HG02870 (cell line): ENCODE measurements around the gene FAR2.

ENCODE experiments used
- ATAC-seq: cut with Tn5 transposase; IDR thresholded peaks from one replicate; pipeline ENCODE4 v1.9.1; 2021; ENCODE audit warnings: mild to moderate bottlenecking, moderate library complexity; ENCODE audit not compliant: unreplicated experiment

Gene FAR2

DNA sequence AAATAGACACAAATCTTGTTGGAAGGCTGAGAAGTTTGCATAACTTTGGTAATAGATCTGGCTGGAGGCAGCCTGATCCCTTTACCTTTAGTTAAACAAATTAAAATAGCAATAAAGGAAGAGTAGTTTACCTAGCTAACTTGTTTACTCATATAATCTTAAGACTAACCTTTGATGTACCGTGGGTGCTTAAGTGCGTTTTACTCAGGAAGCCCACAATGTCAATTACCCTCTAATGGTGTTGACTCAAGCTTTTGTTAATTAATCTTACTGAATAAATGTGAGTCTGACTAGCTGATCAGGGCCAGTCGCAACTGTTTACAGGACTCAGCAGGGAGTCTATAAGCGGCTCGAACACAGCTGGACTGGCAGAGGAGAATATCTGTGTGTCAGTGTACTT lies 51.5 kb downstream of the FAR2 start:
- no peak for ATAC-seq

DNA sequence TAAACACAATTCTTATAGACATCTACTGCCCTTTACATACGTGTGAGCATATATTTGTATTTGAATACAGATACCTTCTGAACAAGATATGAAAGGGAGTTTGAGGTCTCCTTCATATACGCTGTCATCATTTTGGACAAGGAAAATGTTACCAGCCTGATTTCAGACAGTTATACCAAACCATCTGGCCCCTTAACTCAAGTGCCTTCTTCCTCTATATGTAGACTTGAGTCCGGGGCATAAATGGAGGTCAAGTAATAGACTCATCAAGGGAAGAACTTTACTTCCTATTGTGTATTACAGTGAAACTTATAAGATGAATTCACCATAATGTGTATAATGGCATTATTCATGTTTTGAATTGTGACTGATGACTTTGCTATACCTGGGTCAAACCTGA lies 52.2 kb downstream of the FAR2 start:
- ATAC-seq = no peak

DNA sequence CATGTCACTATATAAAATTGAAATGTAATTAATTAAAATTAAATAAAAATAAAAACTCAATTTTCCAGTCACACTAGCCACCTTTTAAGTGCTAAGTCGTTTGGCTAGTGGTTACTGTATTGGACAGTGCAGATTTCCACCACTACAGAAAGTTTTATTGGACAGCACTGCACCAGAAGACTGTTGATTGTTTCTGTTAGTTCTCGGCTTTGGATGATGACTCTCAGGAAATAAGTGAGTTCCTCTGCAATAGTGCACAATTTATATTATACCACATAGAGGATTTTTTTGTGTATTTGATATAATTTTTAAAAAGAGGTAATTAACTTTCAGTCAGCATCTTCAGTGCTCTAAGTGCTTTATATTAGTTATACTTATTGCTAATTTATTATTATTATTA lies 52.7 kb downstream of the FAR2 start:
- ATAC-seq = no peak

DNA sequence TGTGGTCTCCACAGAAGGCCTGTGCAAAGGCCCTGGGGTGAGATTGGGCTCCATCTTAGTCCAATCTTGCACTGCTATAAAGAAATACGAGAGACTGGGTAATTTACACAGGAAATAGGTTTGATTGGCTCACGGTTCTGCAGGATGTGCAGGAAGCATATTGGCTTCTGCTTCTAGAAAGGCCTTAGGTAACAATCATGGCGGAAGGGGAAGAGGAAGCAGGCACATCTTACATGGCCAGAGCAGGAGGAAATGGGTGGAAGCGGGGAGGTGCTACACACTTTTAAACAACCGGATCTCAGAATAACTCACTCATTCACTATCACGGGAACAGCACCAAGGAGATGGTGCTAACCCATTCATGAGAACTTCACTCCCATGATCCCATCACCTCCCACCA lies 55.4 kb downstream of the FAR2 start:
- ATAC-seq = no peak

DNA sequence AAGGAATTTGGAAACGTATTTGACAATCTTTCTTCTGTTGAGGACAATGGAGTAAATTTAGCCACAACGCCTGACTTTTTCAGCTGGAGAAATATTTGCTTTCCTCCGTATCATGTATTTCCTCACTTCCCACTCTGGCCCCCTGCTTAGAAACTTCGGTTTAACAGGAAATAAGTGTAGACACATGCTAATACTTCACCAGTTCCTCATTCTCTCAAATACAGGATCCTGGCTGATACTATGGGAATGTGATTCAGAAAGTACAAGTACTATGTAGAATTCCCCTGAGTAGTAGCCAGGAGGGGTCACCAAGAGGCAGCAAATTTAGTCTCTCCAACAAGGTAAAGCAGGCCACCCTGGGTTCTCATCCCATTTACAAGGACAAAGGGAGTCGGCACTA lies 58.0 kb downstream of the FAR2 start:
- no peak for ATAC-seq

DNA sequence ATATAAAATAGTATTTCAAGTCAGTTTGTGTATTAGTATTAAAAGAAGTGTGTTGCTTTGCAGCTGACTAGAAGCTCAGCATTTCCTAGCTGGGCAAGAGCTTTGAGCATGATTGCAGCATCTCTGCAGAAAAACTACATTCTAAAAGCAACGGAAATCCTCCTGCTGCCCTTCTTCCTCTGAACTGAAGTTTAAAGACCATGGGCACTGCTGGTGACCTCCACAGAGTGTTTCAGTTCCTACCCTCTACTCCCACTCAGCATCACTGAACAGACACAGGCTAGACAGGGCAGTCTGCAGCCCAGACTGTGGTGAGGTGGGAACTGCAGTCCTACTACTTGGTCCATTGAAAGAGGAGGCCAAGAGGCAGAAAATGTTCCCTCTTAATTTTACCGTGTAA lies 59.0 kb downstream of the FAR2 start:
- ATAC-seq = no peak

DNA sequence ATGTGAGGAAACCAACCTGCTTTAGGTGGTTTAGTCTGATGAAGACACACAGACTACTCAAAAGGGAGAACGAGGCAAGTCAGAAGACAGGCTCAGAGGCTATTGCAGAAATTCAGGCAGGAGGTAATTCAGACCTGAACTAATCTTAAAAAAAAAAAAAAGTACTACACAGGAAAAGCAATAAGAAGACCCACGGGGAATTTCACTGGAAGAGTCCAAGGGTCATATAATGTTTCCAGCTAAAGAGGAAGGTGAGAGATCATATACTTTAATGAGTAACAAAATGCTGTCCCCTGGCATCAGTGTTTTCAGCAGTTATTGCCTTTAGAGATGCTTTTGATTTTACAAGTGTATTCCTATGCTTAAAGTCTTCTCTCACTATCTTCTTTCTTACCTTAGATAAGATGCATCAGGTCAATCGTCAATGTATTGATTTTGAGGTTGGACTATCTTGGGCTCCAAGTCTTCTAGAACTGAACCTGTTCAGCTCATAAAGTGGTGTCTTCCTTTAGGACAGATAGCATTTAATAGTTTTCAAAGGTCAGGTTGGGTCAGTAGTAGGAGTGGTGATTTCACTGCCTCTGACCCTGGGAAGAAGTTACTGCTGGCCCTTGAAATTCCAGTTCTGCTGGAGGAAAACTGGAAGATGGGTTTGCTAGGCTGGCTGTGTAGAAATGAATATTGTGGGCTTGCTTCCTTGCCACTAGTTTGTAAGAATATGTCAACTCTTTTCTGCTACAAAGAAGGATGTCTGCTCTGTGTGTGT lies 60.0 kb downstream of the FAR2 start:
- no peak for ATAC-seq

DNA sequence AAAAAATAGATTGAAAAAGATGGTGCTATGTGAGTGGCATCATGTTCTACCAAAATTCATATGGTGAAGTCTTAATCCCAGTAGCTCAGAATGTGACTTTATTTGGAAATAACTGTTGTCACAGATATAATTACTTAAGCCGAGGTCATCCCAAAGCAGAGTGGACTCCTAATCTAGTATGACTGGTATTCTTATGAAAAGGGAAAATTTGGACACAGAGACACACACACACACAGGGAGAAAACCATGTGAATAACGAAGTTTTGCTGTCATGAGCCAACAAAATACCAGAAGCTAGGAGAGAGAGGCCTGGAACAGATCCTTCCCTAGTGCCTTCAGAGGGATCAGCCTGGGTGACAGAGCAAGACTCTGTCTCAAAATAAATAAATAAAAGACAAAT lies 62.6 kb downstream of the FAR2 start:
- ATAC-seq = no peak

DNA sequence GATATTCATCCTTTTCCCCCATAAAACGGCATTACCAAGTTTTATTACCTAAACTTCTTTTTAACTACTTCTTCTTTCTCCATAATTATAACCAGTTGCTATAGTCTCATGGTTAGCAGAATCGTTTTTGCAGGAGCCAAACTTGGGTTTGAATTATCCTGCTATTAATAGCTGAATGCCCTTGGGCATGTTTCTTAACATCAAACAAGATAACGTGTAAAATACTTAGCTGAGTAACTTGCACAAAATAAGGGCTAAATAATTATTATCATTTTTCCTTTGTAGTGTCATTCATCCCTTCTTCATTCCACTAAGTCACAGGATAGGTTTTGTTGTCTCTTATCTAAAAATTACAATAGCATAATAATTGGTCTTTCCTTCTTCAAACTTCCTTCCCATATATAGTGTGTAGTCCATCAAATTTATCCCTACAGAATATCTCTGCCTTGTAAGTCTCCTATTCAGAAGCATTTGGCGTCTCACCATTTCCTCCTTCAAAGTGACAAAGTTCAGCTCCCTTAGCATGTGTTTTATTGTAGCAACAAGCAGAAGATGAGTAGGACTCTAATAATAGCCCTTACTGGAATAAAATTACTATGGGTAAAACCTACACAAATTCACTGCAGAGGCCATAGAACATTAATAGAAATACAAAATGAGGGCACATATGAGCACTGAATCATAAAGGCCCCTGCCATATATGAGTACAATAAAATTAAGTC lies 63.8 kb downstream of the FAR2 start:
- ATAC-seq = no peak

DNA sequence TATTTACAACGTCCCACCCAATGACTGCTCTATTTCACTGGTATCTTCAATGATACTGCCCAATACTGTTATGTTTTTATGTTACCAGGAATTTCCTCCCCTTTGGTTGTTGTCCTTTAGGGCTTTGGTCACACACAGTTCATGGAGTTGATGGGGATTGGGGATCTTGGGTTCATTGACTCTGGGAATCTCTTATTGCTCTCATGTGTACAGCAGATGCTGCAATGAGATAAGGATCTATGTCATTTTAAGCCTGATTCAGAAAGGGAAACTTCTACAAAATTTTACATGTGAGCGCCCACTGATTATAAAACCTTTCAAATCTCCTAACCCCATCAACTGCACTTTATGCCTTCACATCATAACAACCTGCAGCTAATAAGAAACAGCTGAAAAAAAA lies 67.2 kb downstream of the FAR2 start:
- no peak for ATAC-seq

DNA sequence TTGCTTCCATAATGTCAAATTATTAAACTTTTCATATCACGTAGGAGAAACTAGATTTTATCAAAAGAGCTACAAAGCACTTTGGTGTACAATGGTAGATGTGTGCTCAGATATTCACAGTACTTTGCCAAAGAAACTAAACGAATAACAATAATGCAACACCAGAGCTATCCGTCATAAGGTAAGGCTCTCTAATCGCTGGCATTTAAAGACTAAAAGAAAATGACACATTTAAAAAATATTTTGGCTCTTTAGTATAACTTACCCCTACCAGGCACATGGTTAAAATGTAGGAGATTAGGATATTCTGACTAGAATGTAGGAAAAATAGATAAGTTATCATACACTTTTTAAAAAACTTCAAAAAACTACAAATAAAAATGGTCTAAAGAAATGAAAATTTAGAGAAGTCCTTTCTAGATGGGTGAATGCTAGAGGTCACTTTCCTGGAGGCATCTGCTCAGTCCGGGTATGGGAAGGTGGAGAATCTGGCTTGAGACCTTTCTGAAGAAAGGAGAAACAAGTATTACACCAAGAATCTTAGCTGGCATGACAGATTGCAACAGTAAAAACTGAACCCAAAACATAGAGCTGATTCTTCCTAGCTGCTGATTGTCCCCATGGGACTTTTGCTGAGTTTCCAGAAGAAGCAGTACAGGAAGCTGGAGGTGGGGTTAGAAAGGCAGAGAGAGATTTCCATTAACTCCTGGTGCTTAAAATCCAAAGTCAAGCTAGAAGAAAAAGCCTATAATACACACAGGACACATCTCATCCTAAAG lies 67.9 kb downstream of the FAR2 start:
- ATAC-seq = no peak

DNA sequence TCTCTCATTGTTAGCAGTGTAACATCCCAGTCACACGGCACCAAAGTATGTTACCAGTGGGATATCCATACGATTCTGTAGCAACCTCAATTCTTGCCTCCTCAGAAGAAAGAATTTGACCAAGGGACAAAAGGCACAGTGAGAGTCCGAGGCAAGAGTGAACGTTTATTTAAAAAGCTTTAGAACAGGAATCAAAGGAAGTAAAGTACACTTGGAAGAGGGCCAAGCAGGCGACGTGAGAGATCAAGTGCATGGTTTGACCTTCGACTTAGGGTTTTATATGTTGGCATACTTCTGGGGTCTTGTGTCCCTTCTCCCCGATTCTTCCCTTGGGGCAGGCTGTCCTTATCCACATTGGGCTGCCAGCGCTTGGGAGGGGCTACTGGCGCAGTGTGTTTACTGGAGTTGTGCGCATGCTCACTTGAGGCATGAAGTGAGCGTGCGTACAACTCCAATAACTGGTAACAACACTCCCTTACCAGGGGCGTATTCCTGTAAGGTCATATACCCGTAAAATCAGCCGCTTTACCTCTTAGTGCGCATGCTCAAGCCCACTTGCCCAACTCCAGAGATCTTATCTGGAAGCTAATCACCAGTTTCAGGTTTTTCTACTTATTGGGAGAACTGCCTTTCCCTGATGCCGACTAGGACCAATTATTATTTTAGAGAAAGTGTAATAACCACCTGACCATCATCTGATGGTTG lies 71.7 kb downstream of the FAR2 start:
- no peak for ATAC-seq

DNA sequence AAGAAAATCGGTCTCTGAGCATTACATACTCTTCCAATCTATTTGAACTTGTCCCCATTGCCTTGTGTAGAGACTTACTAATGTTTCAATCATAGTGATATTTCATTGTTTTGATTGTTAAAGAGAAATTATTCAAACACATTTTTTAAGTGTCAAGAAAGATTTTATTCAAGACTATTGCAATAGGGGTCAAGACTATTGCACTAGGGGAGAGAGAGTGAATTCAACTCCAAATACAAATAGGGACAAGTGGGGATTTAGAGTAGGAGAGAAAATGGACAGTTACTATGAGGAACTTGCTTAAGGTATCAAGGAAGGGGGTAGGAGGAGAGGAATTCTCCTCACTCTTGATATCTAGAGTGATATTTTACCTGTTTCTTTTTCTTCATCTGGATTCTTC lies 73.1 kb downstream of the FAR2 start:
- ATAC-seq = no peak

DNA sequence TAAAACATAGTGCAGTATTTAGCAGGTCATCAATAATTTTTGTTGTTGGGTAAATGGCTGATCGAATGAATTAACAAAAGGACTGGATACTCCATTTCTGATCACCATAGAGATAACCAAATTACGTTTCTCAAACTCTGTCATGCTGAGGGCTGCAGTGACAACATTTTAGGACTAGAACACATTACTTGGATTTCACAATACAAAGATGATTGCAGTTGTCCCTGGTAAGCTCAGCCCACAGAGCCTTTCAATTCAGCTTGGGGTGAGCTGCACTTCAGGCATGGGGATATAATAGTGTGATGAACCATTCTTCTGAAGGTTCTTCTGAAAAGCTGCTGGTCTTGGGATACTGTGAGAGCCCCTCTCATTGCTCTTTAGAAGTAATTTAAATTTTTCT lies 74.3 kb downstream of the FAR2 start:
- no peak for ATAC-seq

DNA sequence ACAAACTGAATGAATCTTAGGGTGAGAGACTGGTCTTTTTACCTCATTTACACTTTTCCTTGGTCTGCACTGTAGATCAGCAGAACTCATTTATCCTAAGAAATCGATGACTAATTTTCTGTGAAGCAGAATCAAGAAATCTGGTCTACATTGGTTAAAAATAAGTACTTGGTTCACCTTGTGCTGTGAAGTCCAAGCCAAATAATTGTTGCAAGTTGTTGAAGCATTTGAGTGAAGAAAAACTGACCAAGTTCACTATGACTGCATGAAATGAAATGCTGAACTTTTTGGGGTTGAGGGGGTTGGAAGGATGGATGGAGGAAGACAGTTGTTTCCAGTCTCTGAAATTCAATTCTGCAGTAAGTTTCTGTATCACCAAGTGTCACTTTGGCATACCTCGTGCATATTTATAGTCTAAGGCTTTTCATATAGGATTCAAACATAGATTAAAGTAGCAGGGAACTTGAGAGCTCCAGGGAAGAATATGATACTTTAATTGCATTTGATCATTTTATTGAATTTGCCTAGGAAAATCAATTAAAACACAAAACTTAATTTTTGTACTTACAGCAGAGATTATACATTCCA lies 75.0 kb downstream of the FAR2 start:
- no peak for ATAC-seq

DNA sequence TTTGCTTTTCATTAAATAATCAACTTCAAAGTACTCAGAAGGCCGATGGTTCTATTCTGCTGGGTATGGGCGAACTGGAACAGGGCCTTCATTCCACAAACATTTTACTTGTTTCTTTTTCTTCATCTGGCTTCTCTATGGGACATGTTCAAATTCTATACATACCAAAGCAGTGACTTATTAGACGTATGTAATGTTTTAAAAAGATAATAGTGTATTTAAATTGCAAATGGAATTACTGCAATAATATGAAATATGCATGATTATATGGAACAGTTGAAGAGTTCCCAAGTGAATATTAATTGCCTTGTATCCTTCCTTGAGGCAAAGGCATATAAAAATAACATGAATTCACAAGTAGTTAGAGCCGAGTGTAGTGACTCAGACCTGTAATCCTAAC lies 75.5 kb downstream of the FAR2 start:
- no peak for ATAC-seq

DNA sequence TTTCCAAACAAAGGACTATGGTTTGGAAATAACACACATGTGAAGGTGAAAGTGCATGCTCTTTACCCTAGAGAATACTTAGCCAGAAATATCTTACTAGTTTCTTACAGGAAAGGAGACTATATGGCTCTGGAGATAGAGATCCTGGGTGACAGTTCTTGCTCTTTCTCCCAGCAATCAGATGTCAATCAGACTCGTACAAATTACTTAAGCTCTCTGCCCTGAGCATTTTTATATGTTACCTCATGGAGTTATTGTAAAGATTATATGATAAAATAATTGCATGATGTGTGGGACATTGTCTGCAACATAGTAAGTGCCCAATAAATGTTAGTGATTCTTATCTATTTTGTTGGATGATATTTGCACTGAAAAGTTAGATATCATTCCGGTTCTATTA lies 76.8 kb downstream of the FAR2 start:
- ATAC-seq = no peak

DNA sequence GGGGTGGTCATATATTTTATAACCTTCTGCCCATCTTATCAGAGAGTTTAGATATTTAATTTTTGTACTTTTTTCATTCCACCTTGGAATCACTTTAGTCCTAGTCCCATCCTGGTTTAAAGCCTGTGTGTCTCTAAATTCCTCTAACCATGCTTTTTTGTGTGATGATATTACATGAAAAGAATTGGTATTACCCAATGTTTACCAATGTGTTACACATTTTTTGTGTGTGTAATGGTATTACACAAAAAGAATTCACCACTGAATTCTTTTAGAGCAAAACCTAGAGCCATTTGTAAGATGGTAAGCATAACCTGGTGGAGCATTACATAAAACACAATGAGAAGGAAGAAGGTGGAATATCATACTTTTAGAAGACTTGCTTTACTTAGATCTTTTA lies 77.5 kb downstream of the FAR2 start:
- ATAC-seq = no peak

DNA sequence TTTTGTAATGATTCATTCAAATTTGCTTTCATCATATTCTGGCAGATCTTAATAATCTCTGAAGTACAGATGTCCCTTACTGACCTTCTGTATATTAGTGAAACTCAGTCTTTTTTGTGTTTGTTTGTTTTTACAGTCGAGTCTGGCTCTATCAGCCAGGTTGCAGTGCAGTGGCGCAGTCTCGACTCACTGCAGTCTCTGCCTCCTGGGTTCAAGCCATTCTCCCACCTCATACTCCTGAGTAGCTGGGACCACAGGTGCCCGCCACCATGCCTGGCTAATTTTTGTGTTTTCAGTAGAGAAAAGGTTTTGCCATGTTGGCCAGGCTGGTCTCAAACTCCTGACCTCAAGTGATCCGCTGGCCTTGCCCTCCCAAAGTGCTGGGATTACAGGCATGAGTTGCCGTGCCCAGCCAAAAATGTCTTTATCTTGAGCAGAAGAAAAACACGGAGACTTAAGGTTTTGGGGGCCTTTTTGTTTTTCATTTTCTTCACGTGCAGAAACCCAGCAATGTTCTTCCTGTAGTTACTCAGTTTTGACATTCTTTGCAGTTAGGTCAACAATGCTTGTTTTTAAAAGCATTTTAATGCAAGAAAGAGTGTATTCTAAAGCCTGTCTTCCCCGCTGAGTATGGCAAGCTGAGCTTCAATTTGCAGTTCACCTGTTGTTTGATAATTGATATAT lies 79.5 kb downstream of the FAR2 start:
- no peak for ATAC-seq

DNA sequence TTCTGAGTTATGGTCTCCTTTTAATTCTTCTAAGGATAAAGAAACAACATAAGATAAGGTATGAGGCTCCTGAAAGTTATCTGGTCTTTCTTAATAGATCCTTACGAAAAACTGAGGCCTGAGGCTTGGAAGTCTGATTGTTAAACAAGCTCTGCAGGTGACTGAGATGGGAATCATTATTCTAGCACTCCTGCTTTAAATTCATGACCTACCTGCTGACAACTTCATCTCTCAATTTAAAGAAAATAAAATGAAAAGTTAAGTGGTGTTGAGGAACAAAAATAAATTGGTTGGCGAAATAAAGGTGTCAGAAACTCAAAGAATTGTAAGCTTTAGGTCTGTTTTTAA lies 80.1 kb downstream of the FAR2 start:
- ATAC-seq = no peak

DNA sequence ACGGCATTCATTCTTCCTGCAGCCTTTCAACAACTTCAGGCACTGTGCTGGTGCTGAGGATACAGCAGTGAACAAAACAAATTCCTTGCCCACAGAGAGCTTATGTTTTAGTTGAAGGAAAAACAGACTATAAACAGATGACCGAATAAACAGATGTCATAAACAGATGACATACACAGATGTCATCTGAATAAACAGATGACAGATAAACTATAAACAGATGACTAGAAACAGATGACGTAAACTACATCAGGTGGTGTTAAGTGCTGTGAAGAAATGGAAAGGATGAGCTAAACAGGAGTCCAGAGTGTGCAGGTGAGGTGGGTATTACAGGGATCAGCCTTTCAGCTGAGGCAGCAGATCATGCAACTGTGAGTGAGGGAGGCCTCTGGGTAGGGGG lies 80.9 kb downstream of the FAR2 start:
- ATAC-seq = no peak
